Keratinocyte (primary cell): ENCODE measurements around the gene RBFOX2. TPM values are rescaled to one million over a fixed set of nuclear protein-coding genes. Genes with fewer than 3 reads are reported as not detected.

Experiments
- DNase-seq: peaks from one replicate; pipeline ENCODE4 v3.0.0-alpha.2; 2011; ENCODE audit warnings: low read depth, missing footprints, low spot score
- FAIRE-seq: peaks from 2 replicates; lab custom pipeline; 2011; peaks lifted over from hg19 to GRCh38; lab: Jason Lieb, UNC
- H2AFZ ChIP-seq: 2 replicates; pipeline ENCODE4 v1.6.0; 2012; ENCODE audit warnings: low read length, control low read depth, inconsistent platforms; ENCODE audit not compliant: control insufficient read depth
- H3K27ac ChIP-seq: 2 replicates; pipeline ENCODE4 v1.5.1; 2011; ENCODE audit warnings: low read length; ENCODE audit not compliant: control insufficient read depth, insufficient read depth
- H3K27me3 ChIP-seq: 3 replicates; pipeline ENCODE4 v1.6.0; 2011; ENCODE audit warnings: low read length; ENCODE audit not compliant: control insufficient read depth, insufficient read depth; ENCODE audit errors: extremely low read depth
- H3K36me3 ChIP-seq, 2 experiments: 2 replicates in 1 of 2; 3 replicates in 1 of 2; pipeline ENCODE4 v1.5.1; 2011; ENCODE audit warnings: low read length in 2 of 2, mild to moderate bottlenecking in 1 of 2; ENCODE audit not compliant: control insufficient read depth in 2 of 2, insufficient read depth in 2 of 2; ENCODE audit errors: extremely low read depth in 1 of 2
- H3K4me1 ChIP-seq: 3 replicates; pipeline ENCODE4 v1.5.1; 2011; ENCODE audit warnings: low read length; ENCODE audit not compliant: control insufficient read depth, insufficient read depth; ENCODE audit errors: extremely low read depth
- H3K4me2 ChIP-seq: 3 replicates; pipeline ENCODE4 v1.6.0; 2011; ENCODE audit warnings: low read depth, low read length; ENCODE audit not compliant: control insufficient read depth, insufficient read depth; ENCODE audit errors: extremely low read depth
- H3K4me3 ChIP-seq, 3 experiments: fragments of 200-600 bp in 1 of 3; sonication (generic) in 1 of 3; 2 replicates in 2 of 3; 3 replicates in 1 of 3; pipeline ENCODE4 v1.5.1; 2011 to 2016; ENCODE audit warnings: low read length in 3 of 3, mild to moderate bottlenecking in 3 of 3, control low read depth in 2 of 3, inconsistent platforms in 1 of 3, low read depth in 1 of 3, mixed read lengths in 1 of 3, mixed run types in 1 of 3, moderate library complexity in 1 of 3; ENCODE audit not compliant: control insufficient read depth in 2 of 3, insufficient read depth in 2 of 3; ENCODE audit errors: extremely low read depth in 1 of 3
- H3K79me2 ChIP-seq: 2 replicates; pipeline ENCODE4 v1.6.0; 2012; ENCODE audit warnings: low read length; ENCODE audit not compliant: control insufficient read depth, insufficient read depth
- H3K9ac ChIP-seq: 3 replicates; pipeline ENCODE4 v1.6.0; 2011; ENCODE audit warnings: low read length; ENCODE audit not compliant: control insufficient read depth, insufficient read depth; ENCODE audit errors: extremely low read depth
- H3K9me1 ChIP-seq: 3 replicates; pipeline ENCODE4 v1.6.0; 2011; ENCODE audit warnings: low read length; ENCODE audit not compliant: control insufficient read depth, insufficient read depth; ENCODE audit errors: extremely low read depth
- H3K9me3 ChIP-seq: 2 replicates; pipeline ENCODE4 v1.5.1; 2012; ENCODE audit warnings: low read depth, low read length; ENCODE audit not compliant: control insufficient read depth
- H4K20me1 ChIP-seq: 3 replicates; pipeline ENCODE4 v1.6.0; 2011; ENCODE audit warnings: low read length; ENCODE audit not compliant: control insufficient read depth, insufficient read depth; ENCODE audit errors: extremely low read depth
- EZH2 ChIP-seq: IDR thresholded peaks from one replicate; pipeline ENCODE4 v1.6.1; 2012; ENCODE audit warnings: inconsistent platforms, mild to moderate bottlenecking, low read length, moderate library complexity
- dilution Hi-C: fragments of 300-500 bp; cut with MboI; formaldehyde crosslinking; loops from one replicate; pipeline ENCODE4 v1.7.0; 2020; ENCODE audit warnings: low sequenced_read_pairs; ENCODE audit not compliant: extremely low pct_ligation_motif_present
- polyA plus RNA-seq, 5 experiments: library from polyadenylated mRNA; depleted of rRNA in 3 of 5; stranded (reverse) in 3 of 5; stranded (forward) in 1 of 5; unstranded in 1 of 5; fragments of >200 nt; gene quantifications; 1 replicate in 1 of 5; 2 replicates in 3 of 5; 3 replicates in 1 of 5; pipeline versions ENCODE4 v1.2.1 to v1.2.3, GENCODE V29; 2011 to 2012; ENCODE audit warnings: missing spikeins in 2 of 5, low read depth in 1 of 5, low replicate concordance in 1 of 5
- TF ChIP-seq, protein P1 (sequence below), 3 experiments: IDR thresholded peaks in 1 of 3; conservative IDR thresholded peaks in 1 of 3; optimal IDR thresholded peaks in 1 of 3; 2 replicates in 2 of 3; 3 replicates in 1 of 3; pipeline versions ENCODE3 to v1.5.1; 2011; ENCODE audit warnings: low read length in 3 of 3, mild to moderate bottlenecking in 3 of 3, moderate library complexity in 2 of 3, control low read depth in 1 of 3, inconsistent platforms in 1 of 3; ENCODE audit not compliant: insufficient read depth in 2 of 3; ENCODE audit errors: extremely low read depth in 1 of 3

The RBFOX2 gene
- polyA plus RNA-seq, 1 donor (not counting 4 experiments of a cell fraction or from before 2014, with no cell fraction given): 118 TPM

DNA sequence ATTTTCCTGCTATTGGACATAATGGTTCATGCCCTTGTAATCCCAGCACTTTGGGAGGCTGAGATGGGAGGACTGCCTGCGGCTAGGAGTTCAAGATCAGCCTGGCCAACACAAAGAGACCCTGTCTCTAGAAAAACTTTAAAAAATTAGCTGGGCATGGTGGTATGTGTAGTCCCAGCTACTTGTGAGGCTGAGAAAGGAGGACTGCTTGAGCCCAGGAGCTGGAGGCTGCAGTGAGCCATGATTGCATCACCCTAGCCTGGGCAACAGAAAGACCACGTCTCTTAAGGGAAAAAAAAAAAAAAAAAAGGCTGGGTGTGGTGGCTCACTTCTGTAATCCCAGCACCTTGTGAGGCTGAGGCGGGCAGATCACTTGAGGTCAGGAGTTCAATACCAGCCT is 217.0 kb downstream of the RBFOX2 start:
- TF ChIP-seq, protein P1, sequence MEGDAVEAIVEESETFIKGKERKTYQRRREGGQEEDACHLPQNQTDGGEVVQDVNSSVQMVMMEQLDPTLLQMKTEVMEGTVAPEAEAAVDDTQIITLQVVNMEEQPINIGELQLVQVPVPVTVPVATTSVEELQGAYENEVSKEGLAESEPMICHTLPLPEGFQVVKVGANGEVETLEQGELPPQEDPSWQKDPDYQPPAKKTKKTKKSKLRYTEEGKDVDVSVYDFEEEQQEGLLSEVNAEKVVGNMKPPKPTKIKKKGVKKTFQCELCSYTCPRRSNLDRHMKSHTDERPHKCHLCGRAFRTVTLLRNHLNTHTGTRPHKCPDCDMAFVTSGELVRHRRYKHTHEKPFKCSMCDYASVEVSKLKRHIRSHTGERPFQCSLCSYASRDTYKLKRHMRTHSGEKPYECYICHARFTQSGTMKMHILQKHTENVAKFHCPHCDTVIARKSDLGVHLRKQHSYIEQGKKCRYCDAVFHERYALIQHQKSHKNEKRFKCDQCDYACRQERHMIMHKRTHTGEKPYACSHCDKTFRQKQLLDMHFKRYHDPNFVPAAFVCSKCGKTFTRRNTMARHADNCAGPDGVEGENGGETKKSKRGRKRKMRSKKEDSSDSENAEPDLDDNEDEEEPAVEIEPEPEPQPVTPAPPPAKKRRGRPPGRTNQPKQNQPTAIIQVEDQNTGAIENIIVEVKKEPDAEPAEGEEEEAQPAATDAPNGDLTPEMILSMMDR (optimal IDR thresholded peaks at IDR 0.05 in 1 of 3, IDR thresholded peaks at IDR 0.05 in 1 of 3, conservative IDR thresholded peaks at IDR 0.05 in 1 of 3; ENCODE audit: extremely low read depth in 1 of 3, insufficient read depth in 2 of 3, low read length in 3 of 3): no peak
- no peak for TF ChIP-seq EZH2
- no peak overlapping the region for H2AFZ ChIP-seq
- H3K4me1 ChIP-seq: no peaks in the 10 kb centered on the region
- no peaks in the 10 kb centered on the region for H3K27me3 ChIP-seq
- no peaks in the 10 kb centered on the region for H3K9me1 ChIP-seq
- FAIRE-seq (no peak), DNase-seq (no peak)
- no peak overlapping the region for H3K9ac ChIP-seq
- dilution Hi-C loops: no loop called here
- no peak overlapping the region for H3K27ac ChIP-seq
- no peak overlapping the region for H3K4me2 ChIP-seq
- no peak overlapping the region for H3K4me3 ChIP-seq
- no peaks in the 10 kb centered on the region for H3K9me3 ChIP-seq
- peaks cover 11 to 26% of the 10 kb centered on the region in 2 experiments for H3K36me3 ChIP-seq
- H4K20me1 ChIP-seq: no peaks in the 10 kb centered on the region
- peaks cover 61% of the 10 kb centered on the region for H3K79me2 ChIP-seq

DNA sequence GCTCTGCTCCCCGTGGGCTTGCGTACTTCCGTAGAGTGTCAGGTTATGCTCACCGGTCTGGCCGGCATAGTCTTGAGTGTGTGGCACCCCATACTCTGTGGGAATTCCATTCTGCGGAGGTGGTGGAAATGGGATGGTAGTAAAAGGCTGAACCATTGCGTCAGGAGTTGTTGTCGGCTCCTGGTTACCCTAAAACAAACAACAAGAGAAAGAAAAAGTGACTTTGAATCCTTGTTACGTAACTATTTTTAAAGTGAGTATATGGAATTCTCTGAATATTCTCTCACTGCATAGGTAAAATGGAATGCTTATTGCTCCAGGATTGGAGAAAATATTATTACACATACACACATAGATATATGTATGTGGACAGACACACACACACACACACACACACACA is 218.8 kb downstream of the RBFOX2 start:
- Histone ChIP-seq H3K9ac (no peak overlapping the region), H3K4me2 (no peak overlapping the region), H2AFZ (no peak overlapping the region), H3K4me3 (no peak overlapping the region), H3K4me1 (no peaks in the 10 kb centered on the region), H3K9me1 (no peaks in the 10 kb centered on the region), H3K27me3 (no peaks in the 10 kb centered on the region), H3K79me2 (peaks cover 64% of the 10 kb centered on the region), H3K27ac (no peak overlapping the region), H4K20me1 (no peaks in the 10 kb centered on the region), H3K9me3 (no peaks in the 10 kb centered on the region), H3K36me3 (peaks cover 10 to 23% of the 10 kb centered on the region in 2 experiments)
- no peak for TF ChIP-seq EZH2
- TF ChIP-seq, protein P1 (optimal IDR thresholded peaks at IDR 0.05 in 1 of 3, IDR thresholded peaks at IDR 0.05 in 1 of 3, conservative IDR thresholded peaks at IDR 0.05 in 1 of 3; ENCODE audit: extremely low read depth in 1 of 3, insufficient read depth in 2 of 3, low read length in 3 of 3): no peak
- dilution Hi-C loops: no loop called here
- DNase-seq: no peak
- FAIRE-seq: no peak
